Neural progenitor cell (in vitro differentiated cells): ENCODE results near the gene PLCXD3.

ENCODE experiments used
- EZH2phosphoT487 ChIP-seq: fragments of 200-600 bp; sonication (generic); IDR thresholded peaks from 2 replicates; pipeline ENCODE4 v1.6.1; 2017; ENCODE audit warnings: antibody characterized with exemption
- TF ChIP-seq, protein P1 (sequence below): fragments of 200-600 bp; sonication (generic); IDR thresholded peaks from 2 replicates; pipeline ENCODE4 v1.5.1; 2017; ENCODE audit warnings: antibody characterized with exemption, mild to moderate bottlenecking

DNA sequence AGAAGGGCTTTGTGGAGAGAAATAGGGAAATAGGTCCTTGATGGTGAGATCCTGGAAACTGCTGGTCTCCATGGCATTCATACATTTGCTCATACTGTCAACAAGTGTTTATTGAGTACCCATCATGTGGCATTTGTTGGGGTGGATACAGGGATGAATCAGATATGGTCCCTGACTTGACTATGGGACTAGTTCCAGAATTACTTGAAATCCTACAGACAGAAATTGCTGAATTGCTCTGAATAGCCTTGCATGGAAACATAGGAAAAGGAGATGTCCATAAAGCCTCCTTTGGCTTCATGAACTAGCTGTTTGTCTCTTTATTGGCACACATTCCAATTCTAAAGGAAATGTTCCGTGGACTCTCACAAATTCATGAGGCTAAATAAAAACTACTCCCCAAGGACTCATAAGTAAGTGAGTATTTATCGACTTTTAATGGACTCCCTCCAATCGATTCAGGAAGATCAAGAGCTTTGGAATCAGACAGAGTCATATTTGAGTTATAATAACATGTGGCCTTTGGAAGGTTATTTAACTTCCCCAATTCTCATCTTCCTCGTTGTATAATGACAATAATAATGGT lies 174.7 kb downstream of the PLCXD3 start:
- TF ChIP-seq, protein P1, sequence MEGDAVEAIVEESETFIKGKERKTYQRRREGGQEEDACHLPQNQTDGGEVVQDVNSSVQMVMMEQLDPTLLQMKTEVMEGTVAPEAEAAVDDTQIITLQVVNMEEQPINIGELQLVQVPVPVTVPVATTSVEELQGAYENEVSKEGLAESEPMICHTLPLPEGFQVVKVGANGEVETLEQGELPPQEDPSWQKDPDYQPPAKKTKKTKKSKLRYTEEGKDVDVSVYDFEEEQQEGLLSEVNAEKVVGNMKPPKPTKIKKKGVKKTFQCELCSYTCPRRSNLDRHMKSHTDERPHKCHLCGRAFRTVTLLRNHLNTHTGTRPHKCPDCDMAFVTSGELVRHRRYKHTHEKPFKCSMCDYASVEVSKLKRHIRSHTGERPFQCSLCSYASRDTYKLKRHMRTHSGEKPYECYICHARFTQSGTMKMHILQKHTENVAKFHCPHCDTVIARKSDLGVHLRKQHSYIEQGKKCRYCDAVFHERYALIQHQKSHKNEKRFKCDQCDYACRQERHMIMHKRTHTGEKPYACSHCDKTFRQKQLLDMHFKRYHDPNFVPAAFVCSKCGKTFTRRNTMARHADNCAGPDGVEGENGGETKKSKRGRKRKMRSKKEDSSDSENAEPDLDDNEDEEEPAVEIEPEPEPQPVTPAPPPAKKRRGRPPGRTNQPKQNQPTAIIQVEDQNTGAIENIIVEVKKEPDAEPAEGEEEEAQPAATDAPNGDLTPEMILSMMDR, result no peak
- TF ChIP-seq EZH2phosphoT487, result no peak
